IMR-90 (cell line): Measurements from ENCODE around the gene EPAS1. TPM values are rescaled to one million over a fixed set of nuclear protein-coding genes. Genes with fewer than 3 reads are reported as not detected.
"Not testable (repeated sequence)": the region's sequence is repeated elsewhere in the genome, so short reads cannot be mapped to it uniquely, and the experiment has no call there.

ENCODE experiments used
- ATAC-seq: fragments of 200-7000 bp; cut with Tn5 transposase; 2 replicates; pipeline ENCODE4 v1.9.1; 2020; ENCODE audit warnings: low read depth, mild to moderate bottlenecking, moderate library complexity
- BruUV-seq: library from RNA; stranded (reverse); fragments of 400-500 nt; replicated peaks from 2 replicates; lab custom pipeline; 2021; lab: Mats Ljungman, UMichigan
- CTCF ChIA-PET: fragments of 300-600 bp; formaldehyde crosslinking; extraction: SDS; loops from one replicate; lab custom pipeline; 2021; ENCODE audit warnings: antibody characterized with exemption; lab: Yijun Ruan, JAX
- POLR2A ChIA-PET: fragments of 300-600 bp; sonication (Branson Sonifier 250); formaldehyde crosslinking; loops from one replicate; lab custom pipeline; 2022; ENCODE audit warnings: antibody characterized with exemption; ENCODE audit not compliant: unreplicated experiment; lab: Charles Lee
- DNase-seq: peaks from one replicate; pipeline ENCODE4 v3.0.0; 2013
- H2AFZ ChIP-seq: replicated peaks from 2 replicates; pipeline ENCODE3; 2013; ENCODE audit warnings: low read length, mild to moderate bottlenecking; ENCODE audit not compliant: poor library complexity
- H2AK5ac ChIP-seq: 2 replicates; pipeline ENCODE4 v1.6.1; 2013; ENCODE audit warnings: low read depth, low read length, inconsistent platforms
- H2AK9ac ChIP-seq: replicated peaks from 2 replicates; pipeline ENCODE3; 2013; ENCODE audit warnings: mild to moderate bottlenecking, low read depth, low read length, moderate library complexity; ENCODE audit not compliant: poor library complexity
- H2BK120ac ChIP-seq: 2 replicates; pipeline ENCODE4 v1.6.1; 2013; ENCODE audit warnings: low read depth, low read length, inconsistent platforms
- H2BK15ac ChIP-seq: 3 replicates; pipeline ENCODE4 v1.6.1; 2013; ENCODE audit warnings: low read depth, low read length, inconsistent platforms
- H2BK20ac ChIP-seq: 2 replicates; pipeline ENCODE4 v1.6.1; 2013; ENCODE audit warnings: low read depth, mild to moderate bottlenecking, inconsistent platforms, low read length, moderate library complexity
- H2BK5ac ChIP-seq: 2 replicates; pipeline ENCODE4 v1.6.1; 2013; ENCODE audit warnings: mild to moderate bottlenecking, low read depth, low read length, inconsistent platforms; ENCODE audit not compliant: poor library complexity, severe bottlenecking
- H3K14ac ChIP-seq: replicated peaks from 2 replicates; pipeline ENCODE4 v1.6.1; 2013; ENCODE audit warnings: low read depth, low read length, inconsistent platforms
- H3K18ac ChIP-seq: 2 replicates; pipeline ENCODE4 v1.6.1; 2013; ENCODE audit warnings: low read depth, low read length, control low read depth
- H3K23ac ChIP-seq: 2 replicates; pipeline ENCODE4 v1.6.1; 2013; ENCODE audit warnings: low read depth, low read length, inconsistent platforms
- H3K27ac ChIP-seq: 2 replicates; pipeline ENCODE4 v1.5.1; 2013; ENCODE audit warnings: mild to moderate bottlenecking, control low read depth, low read length; ENCODE audit not compliant: insufficient read depth
- H3K27me3 ChIP-seq: 2 replicates; pipeline ENCODE4 v1.6.1; 2013; ENCODE audit warnings: low read length; ENCODE audit not compliant: control insufficient read depth, insufficient read depth
- H3K36me3 ChIP-seq: 2 replicates; pipeline ENCODE4 v1.6.1; 2013; ENCODE audit warnings: low read length, mixed read lengths; ENCODE audit not compliant: control insufficient read depth, insufficient read depth
- H3K4ac ChIP-seq: 2 replicates; pipeline ENCODE4 v1.6.1; 2013; ENCODE audit warnings: low read depth, low read length, inconsistent platforms
- H3K4me1 ChIP-seq: 2 replicates; pipeline ENCODE4 v1.6.1; 2013; ENCODE audit warnings: low read length, mixed read lengths; ENCODE audit not compliant: control insufficient read depth, insufficient read depth
- H3K4me2 ChIP-seq: 2 replicates; pipeline ENCODE4 v1.6.1; 2013; ENCODE audit warnings: low read depth, mild to moderate bottlenecking, control low read depth, low read length, moderate library complexity
- H3K4me3 ChIP-seq: 2 replicates; pipeline ENCODE4 v1.5.1; 2013; ENCODE audit warnings: low read depth, mild to moderate bottlenecking, control low read depth, low read length, moderate library complexity; ENCODE audit not compliant: insufficient read depth
- H3K56ac ChIP-seq: 2 replicates; pipeline ENCODE4 v1.6.1; 2013; ENCODE audit warnings: low read length, inconsistent platforms; ENCODE audit not compliant: insufficient read depth; ENCODE audit errors: extremely low read depth
- H3K79me1 ChIP-seq, 2 experiments: 2 replicates each; pipeline ENCODE4 v1.6.1; 2013; ENCODE audit warnings: low read length in 2 of 2, inconsistent platforms in 1 of 2, low read depth in 1 of 2
- H3K9ac ChIP-seq: 2 replicates; pipeline ENCODE4 v1.6.1; 2013; ENCODE audit warnings: low read depth, low read length, control low read depth
- H3K9me1 ChIP-seq: 2 replicates; pipeline ENCODE4 v1.6.1; 2013; ENCODE audit warnings: low read length, inconsistent platforms; ENCODE audit not compliant: insufficient read depth
- H3K9me3 ChIP-seq: 2 replicates; pipeline ENCODE4 v1.6.1; 2013; ENCODE audit warnings: low read length; ENCODE audit not compliant: control insufficient read depth, insufficient read depth
- H4K20me1 ChIP-seq: 2 replicates; pipeline ENCODE4 v1.6.1; 2013; ENCODE audit warnings: low read length, inconsistent platforms; ENCODE audit not compliant: insufficient read depth
- H4K5ac ChIP-seq: 2 replicates; pipeline ENCODE4 v1.6.1; 2013; ENCODE audit warnings: mild to moderate bottlenecking, low read depth, low read length, control low read depth
- H4K8ac ChIP-seq, 2 experiments: 2 replicates each; pipeline ENCODE4 v1.6.1; 2013; ENCODE audit warnings: low read depth in 2 of 2, low read length in 2 of 2, control low read depth in 1 of 2, inconsistent platforms in 1 of 2
- H4K91ac ChIP-seq: 2 replicates; pipeline ENCODE4 v1.6.1; 2013; ENCODE audit warnings: low read depth, low read length, inconsistent platforms; ENCODE audit not compliant: insufficient read depth
- WGBS, 2 experiments: methylation state at CpG; one replicate each; pipeline versions ENCODE4 v1.1.5 to v1.1.7; 2013; ENCODE audit warnings: missing lambda C conversion rate in 2 of 2; ENCODE audit not compliant: insufficient read length in 1 of 2; ENCODE audit errors: extremely low coverage in 2 of 2; 5-methylcytosine and 5-hydroxymethylcytosine counted together
- dilution Hi-C: fragments of 300-500 bp; cut with HindIII; formaldehyde crosslinking; loops from one replicate; pipeline ENCODE4 v1.14.3; 2018; ENCODE audit warnings: low sequenced_read_pairs; ENCODE audit not compliant: unreplicated experiment
- in situ Hi-C: fragments of 300-500 bp; cut with MboI; formaldehyde crosslinking; loops from 3 replicates; pipeline ENCODE4 v1.14.3; 2019; ENCODE audit warnings: low sequenced_read_pairs, inconsistent platforms, mixed read lengths
- intact Hi-C: fragments of 100-400 bp; cut with micrococcal nuclease; formaldehyde crosslinking; loops from 2 replicates; pipeline ENCODE4 v1.10.0; 2022
- polyA plus RNA-seq, 3 experiments: library from polyadenylated mRNA; depleted of rRNA; stranded (reverse); fragments of >200 nt; gene quantifications; 2 replicates each; pipeline ENCODE4 v1.2.3, GENCODE V29; 2012; ENCODE audit warnings: low replicate concordance in 1 of 3
- total RNA-seq: library from RNA; depleted of rRNA; stranded (reverse); fragments of >200 nt; gene quantifications from 2 replicates; pipeline ENCODE4 v1.2.3, GENCODE V29; 2012

EPAS1 gene
- total and polyA plus RNA-seq, 2 of the 4 experiments (the other 2 are of a cell fraction) = 40.7 to 120 TPM

DNA sequence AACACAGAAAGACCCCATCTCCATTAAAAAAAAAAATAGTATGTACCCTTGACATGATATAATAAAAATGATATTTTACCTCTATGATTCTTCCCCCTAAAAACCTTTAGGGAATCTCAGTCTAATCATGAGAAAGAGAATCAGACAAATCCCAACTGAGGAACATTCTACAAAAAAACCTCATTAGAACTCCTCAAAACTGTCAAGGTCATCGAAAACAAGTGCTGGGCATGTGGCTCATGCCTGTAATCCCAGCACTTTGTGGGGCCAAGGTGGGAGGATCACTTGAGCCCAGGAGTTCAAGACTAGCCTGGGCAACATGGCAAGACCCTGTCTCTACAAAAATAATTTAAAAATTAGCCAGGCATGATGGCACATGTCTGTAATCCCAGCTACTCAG, 98.5 kb downstream of the EPAS1 start:
- H2BK15ac ChIP-seq, H3K4me1 ChIP-seq, H3K27me3 ChIP-seq, H3K79me1 ChIP-seq, ATAC-seq, H3K4me2 ChIP-seq, H3K9me1 ChIP-seq, H4K8ac ChIP-seq, in situ Hi-C loops, intact Hi-C loops, H3K36me3 ChIP-seq, H2BK5ac ChIP-seq, H3K9me3 ChIP-seq, H3K23ac ChIP-seq, H2AK9ac ChIP-seq, dilution Hi-C loops, H4K91ac ChIP-seq, H3K14ac ChIP-seq, H4K5ac ChIP-seq, H3K9ac ChIP-seq, CTCF ChIA-PET, H2BK120ac ChIP-seq, H2AK5ac ChIP-seq, POLR2A ChIA-PET, DNase-seq, H3K27ac ChIP-seq, H2BK20ac ChIP-seq, H3K56ac ChIP-seq, H2AFZ ChIP-seq, H3K4me3 ChIP-seq, H4K20me1 ChIP-seq, H3K4ac ChIP-seq, BruUV-seq: not testable (repeated sequence)
- 0 out of 2 replicates have a peak overlapping the region, but pooled peaks have one; percentile 27 for H3K18ac ChIP-seq
- WGBS, 2 experiments = no CpG with 5 or more reads among the region's 1 CpG
